Stomach (tissue), 9 donors: ENCODE measurements around the gene BPIFB1. TPM values are rescaled to one million over a fixed set of nuclear protein-coding genes. Genes with fewer than 3 reads are reported as not detected.

Experiments used
- DNase-seq, 2 donors: peaks; one replicate each; pipeline versions ENCODE4 v3.0.0 to v3.0.0-alpha.2; 2013 to 2019
- H3K27ac ChIP-seq, 5 donors: fragments of 200-600 bp in 4 of 5; sonication (generic) in 4 of 5; one replicate each; pipeline ENCODE4 v1.5.1; 2013 to 2019; ENCODE audit warnings: mild to moderate bottlenecking in 1 of 5, moderate library complexity in 1 of 5
- H3K27me3 ChIP-seq, 3 donors: fragments of 200-600 bp; sonication (generic); one replicate each; pipeline ENCODE4 v1.5.1; 2017 to 2019; ENCODE audit warnings: mixed run types in 1 of 3
- H3K36me3 ChIP-seq, 4 donors: fragments of 200-600 bp; sonication (generic); 1 replicate in 3 of 4; 2 replicates in 1 of 4; pipeline ENCODE4 v1.5.1; 2016 to 2019
- H3K4me1 ChIP-seq, 4 donors: fragments of 200-600 bp; sonication (generic); one replicate each; pipeline ENCODE4 v1.5.1; 2016 to 2019
- H3K4me3 ChIP-seq, 4 donors: fragments of 200-600 bp; sonication (generic) in 3 of 4; one replicate each; pipeline ENCODE4 v1.5.1; 2016 to 2019; ENCODE audit warnings: mild to moderate bottlenecking in 1 of 4
- H3K9me3 ChIP-seq, 4 donors: fragments of 200-600 bp; sonication (generic); one replicate each; pipeline ENCODE4 v1.5.1; 2016 to 2019
- CTCF ChIP-seq, 7 experiments: fragments of 450-650 bp in 4 of 7; fragments of 200-600 bp in 3 of 7; sonication (generic) in 3 of 7; IDR thresholded peaks; one replicate each; pipeline ENCODE4 v1.5.1; 2016 to 2019; ENCODE audit warnings: antibody characterized with exemption in 7 of 7, control low read depth in 2 of 7, mild to moderate bottlenecking in 1 of 7
- EP300 ChIP-seq: sonication (generic); formaldehyde crosslinking; IDR thresholded peaks from one replicate; pipeline ENCODE4 v1.6.1; 2017; ENCODE audit warnings: antibody characterized with exemption
- POLR2A ChIP-seq, 4 donors: fragments of 450-650 bp; IDR thresholded peaks; one replicate each; pipeline ENCODE4 v1.6.1; 2016; ENCODE audit warnings: antibody characterized with exemption in 4 of 4, control low read depth in 2 of 4, mild to moderate bottlenecking in 1 of 4, moderate library complexity in 1 of 4
- POLR2AphosphoS5 ChIP-seq, 3 donors: sonication (generic); formaldehyde crosslinking; IDR thresholded peaks; one replicate each; pipeline ENCODE4 v1.6.1; 2016; ENCODE audit warnings: antibody characterized with exemption in 3 of 3
- WGBS, 5 donors: extraction: QIAGEN DNeasy Blood & Tissue Kit in 3 of 5; methylation state at CpG; one replicate each; pipeline versions ENCODE4 v1.1.5 to v1.1.7; 2013 to 2018; 5-methylcytosine and 5-hydroxymethylcytosine counted together
- intact Hi-C: fragments of 100-400 bp; cut with DNase I; formaldehyde crosslinking; loops from one replicate; pipeline ENCODE4 v1.15.1; 2023; ENCODE audit warnings: low total_unique reads
- polyA plus RNA-seq, 3 donors: library from polyadenylated mRNA; stranded (reverse); fragments of 200-250 nt; gene quantifications; one replicate each; pipeline ENCODE4 v1.2.3, GENCODE V29; 2013
- total RNA-seq, 5 donors: library from RNA; depleted of rRNA; stranded (reverse); fragments of >200 nt; gene quantifications; one replicate each; pipeline versions ENCODE4 v1.1.0 to v1.2.3, GENCODE V29; 2014 to 2016
- donor health status: healthy with polysubstance abuse.
- donor health status: Bipolar disorder and iron deficiency.
- donor health status: healthy.

The BPIFB1 gene
- total and polyA plus RNA-seq, 8 donors, result 2.3 to 169 (median 37.9) TPM; not detected in 1

GRCh38 chr20:33259371-33259770 lies 23.6 kb upstream of the BPIFB1 start:
- intact Hi-C loops, result no loop called here
- no peak overlapping the region for H3K27ac ChIP-seq
- WGBS, 5 donors, result 63 to 78% (median 66%) methylated on average over 5 of the region's 5 CpGs
- H3K27me3 ChIP-seq, result peaks cover 0 to 15% (median 0%) of the 10 kb centered on the region in 3 donors
- H3K9me3 ChIP-seq, result peaks cover 0 to 12% (median 9%) of the 10 kb centered on the region in 4 donors
- DNase-seq, result no peak
- H3K36me3 ChIP-seq, result no peaks in the 10 kb centered on the region
- H3K4me1 ChIP-seq, result peaks cover 0 to 22% (median 7%) of the 10 kb centered on the region in 4 donors
- TF ChIP-seq EP300 (no peak), CTCF (IDR thresholded peaks at IDR 0.05) (no peak), POLR2AphosphoS5 (IDR thresholded peaks at IDR 0.05) (no peak), POLR2A (IDR thresholded peaks at IDR 0.05) (no peak)
- H3K4me3 ChIP-seq, result no peak overlapping the region

GRCh38 chr20:33261465-33261864 lies 21.5 kb upstream of the BPIFB1 start:
- DNase-seq, result no peak
- intact Hi-C loops, result no loop called here
- Histone ChIP-seq H3K36me3 (no peaks in the 10 kb centered on the region), H3K4me1 (peaks cover 0 to 22% (median 7%) of the 10 kb centered on the region in 4 donors), H3K27ac (peak overlapping the region in 2 of 5 donors; percentile 20 to 79), H3K27me3 (peaks cover 0 to 33% (median 0%) of the 10 kb centered on the region in 3 donors), H3K9me3 (peaks cover 0 to 8% (median 5%) of the 10 kb centered on the region in 4 donors), H3K4me3 (no peak overlapping the region)
- no peak for TF ChIP-seq POLR2AphosphoS5 (IDR thresholded peaks at IDR 0.05)
- no peak for TF ChIP-seq EP300
- no peak for TF ChIP-seq CTCF (IDR thresholded peaks at IDR 0.05)
- TF ChIP-seq POLR2A (IDR thresholded peaks at IDR 0.05), result no peak
- 67 to 84% (median 76%) methylated on average over 4 of the region's 4 CpGs for WGBS, 5 donors

GRCh38 chr20:33262658-33263065 lies 20.4 kb upstream of the BPIFB1 start:
- H3K4me1 ChIP-seq, result peaks cover 0 to 22% (median 7%) of the 10 kb centered on the region in 4 donors
- intact Hi-C loops, result no loop called here
- H3K4me3 ChIP-seq, result no peak overlapping the region
- H3K27me3 ChIP-seq, result peaks cover 0 to 33% (median 0%) of the 10 kb centered on the region in 3 donors
- peak; percentile 67 to 90 for DNase-seq
- no peak for TF ChIP-seq EP300
- TF ChIP-seq POLR2AphosphoS5 (IDR thresholded peaks at IDR 0.05), result peak in 1 of 3 donors; percentile 5
- TF ChIP-seq POLR2A (IDR thresholded peaks at IDR 0.05), result no peak
- peak in 5 of 7 experiments; percentile 31 to 74 (median 50) for TF ChIP-seq CTCF (IDR thresholded peaks at IDR 0.05)
- WGBS, 5 donors, result 15 to 27% (median 26%) methylated on average over 5 of the region's 5 CpGs
- H3K27ac ChIP-seq, result peak overlapping the region in 3 of 5 donors; percentile 20 to 79 (median 45)
- H3K36me3 ChIP-seq, result no peaks in the 10 kb centered on the region
- H3K9me3 ChIP-seq, result peaks cover 0 to 8% (median 5%) of the 10 kb centered on the region in 4 donors

- no peak for TF ChIP-seq POLR2AphosphoS5 (IDR thresholded peaks at IDR 0.05)
- no peak for TF ChIP-seq EP300
- no peak for TF ChIP-seq POLR2A (IDR thresholded peaks at IDR 0.05)
- no peak for TF ChIP-seq CTCF (IDR thresholded peaks at IDR 0.05)
- H3K4me1 ChIP-seq, result peaks cover 0 to 30% (median 12%) of the 10 kb centered on the region in 4 donors
- H3K9me3 ChIP-seq, result peaks cover 0 to 8% (median 5%) of the 10 kb centered on the region in 4 donors
- H3K4me3 ChIP-seq, result no peak overlapping the region
- H3K27me3 ChIP-seq, result peaks cover 0 to 33% (median 0%) of the 10 kb centered on the region in 3 donors
- WGBS, 5 donors, result 70 to 87% (median 82%) methylated on average over 4 to 5 of the region's 5 CpGs
- peak in 1 of 2 donors; percentile 32 for DNase-seq
- intact Hi-C loops, result no loop called here
- H3K27ac ChIP-seq, result no peak overlapping the region
- H3K36me3 ChIP-seq, result no peaks in the 10 kb centered on the region
Observed at GRCh38 chr20:33263784-33264183, 19.2 kb upstream of the BPIFB1 start.
